Measurements from ENCODE around the gene ASXL1. TPM values are rescaled to one million over a fixed set of nuclear protein-coding genes. Genes with fewer than 3 reads are reported as not detected.

ASXL1 gene
- 16.1 and 32.4 TPM in 2 replicates for total RNA-seq

DNA sequence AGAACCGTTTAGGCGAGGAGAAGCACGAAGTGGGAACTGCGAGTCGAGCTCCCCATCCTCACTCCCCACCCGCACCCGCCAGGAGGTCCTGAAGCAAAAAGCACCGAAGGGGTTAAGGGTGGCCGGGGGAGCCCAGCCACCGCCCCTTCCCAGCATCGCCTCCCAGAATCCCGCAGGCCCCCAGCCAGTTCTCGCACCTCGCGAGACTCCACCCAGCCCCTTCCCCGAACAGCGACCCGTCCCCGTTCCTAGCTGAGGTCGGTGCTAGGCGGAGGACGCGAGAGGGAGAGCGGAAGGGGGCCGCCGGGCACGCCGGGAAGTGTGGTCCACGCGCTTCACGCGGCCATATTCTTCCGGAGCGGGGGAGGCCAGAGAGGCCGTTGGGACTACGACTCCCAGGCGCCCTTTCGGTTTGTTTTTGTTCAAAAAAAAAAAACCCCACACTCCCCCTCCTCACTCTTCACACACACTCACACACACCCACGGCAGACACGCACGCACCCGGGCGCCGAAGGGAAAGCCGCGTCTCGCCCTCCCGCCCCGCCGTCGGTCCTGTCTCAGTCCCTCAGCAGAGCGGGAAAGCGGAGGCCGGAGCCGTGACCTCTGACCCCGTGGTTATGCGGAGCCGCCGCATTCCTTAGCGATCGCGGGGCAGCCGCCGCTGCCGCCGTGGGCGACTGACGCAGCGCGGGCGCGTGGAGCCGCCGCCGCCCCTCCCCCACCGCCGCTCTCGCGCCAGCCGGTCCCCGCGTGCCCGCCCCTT is at the start of gene ASXL1:
Gene ASXL1, plus strand, starts transcription at position 463 of the 763 bp plus-strand sequence. CDS start 445 bp downstream, outside the sequence.

Other genes with a start within 250 kb of the ASXL1 start
- 29.7 and 52.4 TPM in 2 replicates for gene TM9SF4, start 248.6 kb upstream of the ASXL1 start, total RNA-seq
- 7.2 and 11.4 TPM in 2 replicates for gene PLAGL2, start 150.6 kb upstream of the ASXL1 start, total RNA-seq
- gene POFUT1, start 150.5 kb upstream of the ASXL1 start, total RNA-seq = 42.7 and 49.1 TPM in 2 replicates
- gene KIF3B, start 80.7 kb upstream of the ASXL1 start, total RNA-seq = 15.4 and 27.4 TPM in 2 replicates
- 1.0 and 4.4 TPM in 2 replicates for gene NOL4L, start 227.0 kb downstream of the ASXL1 start, total RNA-seq